CD4-positive, alpha-beta T cell treated with Interleukin-15 for 4 hours (primary cell): Measurements from ENCODE around the gene CALU.

Source experiments
- DNase-seq: peaks from one replicate; pipeline ENCODE4 v3.0.0-alpha.2; 2020; ENCODE audit warnings: low spot score

CALU gene

GRCh38 chr7:128739048-128739962, at the start of gene CALU:
TSS of gene CALU (plus strand) at chr7:128739359. CDS start at chr7:128748584, 9,225 bp downstream.
- DNase-seq: peak; percentile 91

GRCh38 chr7:128691227-128691626, 47.9 kb upstream of the CALU start:
- DNase-seq: no peak

DNA sequence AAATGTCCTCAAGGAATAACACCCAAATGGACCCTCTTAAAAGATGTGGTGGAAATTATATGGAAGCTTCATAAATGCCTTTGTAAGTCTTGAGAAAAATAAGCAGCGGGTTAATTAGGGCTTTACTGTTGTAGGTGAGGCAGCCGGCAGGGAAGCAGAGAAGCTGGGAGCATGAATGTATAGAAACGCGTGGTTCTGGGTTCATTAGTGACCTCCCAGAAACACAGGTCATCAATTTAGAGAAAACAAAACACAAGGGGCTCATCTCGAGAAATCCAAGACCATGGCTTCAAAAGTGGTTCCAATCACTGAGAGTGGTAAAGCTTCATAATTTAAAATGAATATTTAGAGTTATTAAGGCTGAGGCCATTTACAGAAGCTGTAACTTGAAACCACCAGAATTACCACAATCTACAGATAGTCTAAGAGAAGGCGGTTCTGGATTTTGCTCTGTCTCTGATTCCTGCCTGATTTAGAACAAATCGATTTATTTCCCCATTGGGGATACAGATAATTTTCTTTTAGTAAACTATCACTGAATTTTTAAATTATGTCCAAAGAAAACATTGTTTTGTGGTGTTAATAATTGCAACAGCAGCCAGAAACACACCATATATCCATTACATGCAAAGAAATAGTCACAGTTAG, 46.4 kb upstream of the CALU start:
- DNase-seq: no peak

GRCh38 chr7:128693373-128694015, 45.7 kb upstream of the CALU start:
- DNase-seq: no peak

DNA sequence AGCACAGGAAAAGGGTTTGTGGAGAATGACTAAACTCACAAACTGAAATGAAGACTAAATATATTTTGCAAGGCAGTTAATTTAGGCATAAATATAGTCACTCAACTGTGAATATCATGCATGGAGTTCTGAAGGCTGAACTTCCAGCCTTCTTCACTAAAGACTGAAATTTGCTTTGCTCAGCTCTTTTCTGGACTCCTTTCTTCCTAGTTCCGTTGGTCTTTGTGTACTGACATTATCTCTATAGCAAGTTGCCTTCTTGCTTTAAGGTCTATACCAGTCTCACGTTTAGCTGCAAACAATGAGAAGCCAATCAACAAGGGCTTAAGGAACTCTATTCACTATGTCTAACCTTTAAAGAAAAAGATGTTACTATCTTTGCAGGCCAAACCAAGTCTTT, 44.4 kb upstream of the CALU start:
- no peak for DNase-seq

DNA sequence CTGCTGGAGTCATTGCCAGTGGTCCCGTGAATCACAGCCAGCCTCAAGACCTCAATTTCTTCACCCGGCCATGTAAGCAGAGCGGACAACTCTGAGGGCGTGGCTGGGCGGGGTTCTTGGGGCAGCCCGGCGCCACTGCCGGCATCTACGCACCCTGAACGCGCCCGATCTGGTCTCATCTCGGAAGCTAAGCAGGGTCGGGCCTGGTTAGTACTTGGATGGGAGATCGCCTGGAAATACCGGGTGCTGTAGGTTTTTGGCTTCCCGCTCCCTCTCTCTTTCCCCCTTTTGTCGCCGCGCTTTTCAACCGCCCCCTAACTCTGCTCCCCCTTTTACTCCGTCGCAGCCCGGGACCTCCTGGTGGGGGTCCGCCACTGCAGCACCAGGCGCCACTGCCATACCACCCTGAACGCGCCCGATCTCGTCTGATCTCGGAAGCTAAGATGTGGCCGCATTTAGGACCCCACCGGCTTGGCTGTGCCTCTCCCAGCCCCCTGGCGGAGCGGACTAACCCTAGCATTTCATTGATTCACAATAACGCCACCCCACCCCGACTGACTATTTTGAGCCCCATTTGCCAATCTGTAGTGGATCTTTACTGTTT, 41.8 kb upstream of the CALU start:
- peak; percentile 18 for DNase-seq

DNA sequence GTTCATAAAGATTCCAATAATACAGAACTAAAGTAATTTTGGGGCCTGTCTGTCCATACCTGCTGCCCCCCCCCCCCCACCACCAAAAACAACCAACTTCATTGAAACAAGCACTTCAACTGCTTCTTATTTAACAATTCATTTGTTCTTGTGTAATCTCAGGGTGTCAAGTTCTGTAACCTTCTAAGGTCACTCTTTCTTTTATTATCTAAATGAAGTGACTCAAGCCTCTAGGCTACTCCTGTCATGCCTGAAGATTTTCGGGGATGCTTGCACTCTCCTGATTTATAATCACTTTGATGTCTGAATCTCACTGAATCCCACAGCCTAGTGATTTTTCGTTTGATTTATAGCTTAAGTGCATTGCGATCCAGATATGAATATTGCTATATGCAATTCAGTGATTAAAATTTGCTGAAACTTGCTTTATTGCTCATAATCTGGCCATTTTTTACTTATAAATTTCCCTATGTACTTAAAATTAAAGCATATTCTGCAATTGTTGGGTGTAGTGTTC, 39.9 kb upstream of the CALU start:
- no peak for DNase-seq

GRCh38 chr7:128699895-128700294, 39.3 kb upstream of the CALU start:
- DNase-seq: no peak

DNA sequence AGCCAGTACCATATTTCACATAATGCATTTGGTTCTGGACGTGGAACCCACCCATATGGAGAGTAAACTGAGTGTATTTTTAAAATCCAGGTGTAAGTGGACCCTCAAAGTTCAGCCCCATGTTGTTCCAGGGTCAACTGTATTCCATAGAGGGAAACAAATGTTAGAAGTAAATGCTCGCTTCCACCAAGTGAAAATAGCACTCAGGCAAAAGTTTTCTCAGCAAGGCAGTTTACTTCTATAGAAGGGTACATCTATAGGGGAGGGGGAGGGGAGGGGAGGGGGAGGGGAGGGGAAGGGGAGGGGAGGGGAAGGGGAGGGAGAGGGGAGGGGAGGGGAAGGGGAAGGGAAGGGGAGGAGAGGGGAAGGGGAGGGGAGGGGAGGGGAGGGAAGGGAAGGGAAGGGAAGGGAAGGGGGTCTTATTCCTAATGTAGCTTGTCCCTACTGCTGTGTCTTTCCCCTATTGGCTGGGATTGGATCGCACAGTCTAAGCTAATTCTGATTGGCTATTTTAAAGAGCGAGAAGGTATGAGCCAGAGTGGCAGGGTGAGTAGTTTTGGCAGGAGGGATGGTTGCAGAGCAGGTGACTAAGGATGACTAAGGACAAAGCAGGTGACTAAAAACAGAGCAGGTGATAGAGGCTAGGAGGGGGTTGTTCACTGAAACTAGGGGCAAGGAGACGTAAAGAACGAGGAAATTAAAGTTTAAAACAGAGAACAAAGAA, 37.9 kb upstream of the CALU start:
- DNase-seq: no peak

DNA sequence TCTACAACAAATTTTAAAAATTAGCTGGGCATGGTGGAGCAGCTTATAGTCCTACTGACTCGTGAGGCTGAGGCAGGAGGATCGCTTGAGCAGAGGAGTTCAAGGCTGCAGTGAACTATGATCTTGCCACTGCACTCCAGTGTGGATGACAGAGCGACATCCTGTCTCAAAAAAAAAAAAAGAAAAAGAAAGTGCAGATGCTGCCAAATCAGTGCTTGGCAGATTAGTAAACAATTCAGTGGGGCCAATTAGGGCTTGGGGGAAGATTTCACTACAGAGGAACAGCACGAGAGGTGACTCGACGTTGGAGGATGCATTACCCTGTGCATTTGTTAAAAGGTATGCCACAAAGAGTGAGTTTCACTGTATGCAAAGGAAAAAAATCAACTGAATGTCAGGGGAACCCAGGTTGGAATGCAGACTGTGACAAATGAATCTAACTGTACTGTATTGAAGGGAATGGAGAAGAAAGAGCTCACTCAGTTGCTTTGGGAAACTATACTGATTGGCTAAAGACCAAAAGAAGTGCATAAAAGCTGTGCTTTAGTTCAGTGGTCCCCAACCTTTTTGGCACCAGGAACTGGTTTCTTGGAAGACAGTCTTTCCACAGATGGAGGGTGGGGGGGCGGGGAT, 35.4 kb upstream of the CALU start:
- DNase-seq: no peak

DNA sequence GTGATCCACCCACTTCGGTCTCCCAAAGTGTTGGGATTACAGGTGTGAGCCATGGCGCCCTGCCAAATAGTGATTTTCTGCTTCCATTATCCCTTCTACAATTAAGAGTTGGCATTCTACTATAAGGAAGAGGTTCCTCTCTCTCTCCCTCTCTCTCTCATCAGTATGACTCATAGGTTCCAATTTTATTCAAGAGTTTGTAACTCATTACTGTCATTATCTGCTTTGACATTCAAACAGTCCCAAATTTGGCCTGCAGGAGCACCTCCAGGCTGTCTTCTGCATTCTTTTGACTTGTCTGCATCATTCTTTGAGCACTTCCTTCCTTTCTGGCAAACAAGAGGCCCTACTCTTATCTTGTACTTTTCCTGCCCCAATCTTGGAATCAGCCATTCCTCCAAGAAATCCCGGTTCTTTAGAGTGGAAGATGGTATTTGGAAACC, 33.2 kb upstream of the CALU start:
- no peak for DNase-seq

DNA sequence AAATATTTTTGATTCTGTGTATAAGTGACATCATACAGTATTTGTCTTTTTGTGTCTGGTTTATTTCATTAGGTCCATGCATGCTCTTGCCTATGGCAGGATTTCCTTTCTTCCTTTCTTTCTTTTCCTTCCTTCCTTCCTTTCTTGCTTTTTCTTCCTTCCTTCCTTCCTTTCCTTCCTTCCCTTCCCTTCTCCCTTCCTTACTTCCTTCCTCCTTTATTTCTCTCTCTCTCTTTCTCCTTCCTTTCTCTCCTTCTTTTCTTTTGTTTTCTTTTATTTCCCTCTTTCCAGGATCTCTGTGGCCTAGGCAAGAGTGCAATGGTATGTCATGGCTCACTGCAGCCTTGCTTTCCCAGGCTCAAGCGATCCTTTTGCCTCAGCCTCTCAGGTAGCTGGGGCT, 31.4 kb upstream of the CALU start:
- no peak for DNase-seq

DNA sequence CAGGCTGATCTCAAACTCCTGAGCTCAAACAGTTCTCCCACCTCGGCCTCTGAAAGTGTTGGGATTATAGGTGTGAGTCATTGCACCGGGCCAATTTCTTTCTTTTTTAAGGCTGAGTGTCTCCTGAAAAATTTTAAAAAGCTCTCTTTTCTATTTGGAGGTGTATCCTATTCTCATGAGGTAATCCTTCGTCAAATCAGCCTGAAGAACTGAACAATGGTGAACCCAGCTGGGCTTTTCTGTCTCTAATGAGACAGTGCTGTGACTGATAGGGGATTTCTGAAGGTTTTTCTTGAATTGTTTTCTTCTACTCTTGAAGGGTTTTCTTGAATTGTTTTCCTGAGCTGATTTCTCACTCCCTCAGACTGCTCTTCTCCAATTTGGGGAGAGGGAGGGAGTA, 30.9 kb upstream of the CALU start:
- DNase-seq: no peak

- no peak for DNase-seq
Measured at GRCh38 chr7:128708824-128709223, 30.3 kb upstream of the CALU start.

- no peak for DNase-seq
Measured at GRCh38 chr7:128710481-128710880, 28.7 kb upstream of the CALU start.

GRCh38 chr7:128713794-128714193, 25.4 kb upstream of the CALU start:
- DNase-seq: no peak

- DNase-seq: no peak
Measured at GRCh38 chr7:128714701-128715495, 24.3 kb upstream of the CALU start.

GRCh38 chr7:128718967-128719642, 20.1 kb upstream of the CALU start:
- no peak for DNase-seq

DNA sequence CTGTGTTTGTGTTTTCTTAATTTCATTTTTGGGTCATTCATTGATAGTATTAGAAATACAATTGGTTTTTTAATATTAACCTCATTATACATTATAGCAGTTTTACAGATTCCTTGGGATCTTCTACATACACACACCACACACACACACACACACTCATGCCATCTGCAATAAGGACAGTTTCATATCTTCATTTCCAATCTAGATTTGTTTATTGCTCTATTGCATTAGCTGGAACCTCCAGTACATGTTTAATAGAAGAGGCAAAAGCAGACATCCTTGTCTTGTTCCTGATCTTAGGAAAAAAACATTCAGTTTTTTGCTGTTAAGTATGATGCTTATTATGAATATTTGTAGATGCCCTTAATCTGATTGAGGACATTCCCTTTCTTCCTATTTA, 17.8 kb upstream of the CALU start:
- DNase-seq: no peak

GRCh38 chr7:128724743-128725142, 14.4 kb upstream of the CALU start:
- no peak for DNase-seq
